HG02973 (cell line): ENCODE measurements around the gene PLAC8L1.
A peak's percentile ranks its signal among the peaks of the same experiment; 100 is the strongest.
"Not testable (repeated sequence)": the region's sequence is repeated elsewhere in the genome, so short reads cannot be mapped to it uniquely, and the experiment has no call there.

Experiments used
- ATAC-seq: cut with Tn5 transposase; IDR thresholded peaks from one replicate; pipeline ENCODE4 v1.9.1; 2021; ENCODE audit warnings: moderate library complexity; ENCODE audit not compliant: unreplicated experiment

The PLAC8L1 gene

GRCh38 chr5:146105477-146105876 is at the start of gene PLAC8L1:
PLAC8L1 (minus strand) TSS chr5:146105577; CDS start chr5:146104311, 1,266 bp downstream.
- no peak for ATAC-seq

- ATAC-seq, result no peak
Observed at GRCh38 chr5:146151970-146152369, 46.6 kb upstream of the PLAC8L1 start.

GRCh38 chr5:146137967-146138403 is 32.6 kb upstream of the PLAC8L1 start:
- ATAC-seq, result no peak

- no peak for ATAC-seq
Observed at GRCh38 chr5:146130440-146131045, 25.2 kb upstream of the PLAC8L1 start.

- ATAC-seq, result no peak
Observed at GRCh38 chr5:146126068-146126467, 20.7 kb upstream of the PLAC8L1 start.

- no peak for ATAC-seq
Observed at GRCh38 chr5:146124580-146124979, 19.2 kb upstream of the PLAC8L1 start.

- ATAC-seq, result not testable (repeated sequence)
Observed at GRCh38 chr5:146121451-146121850, 16.1 kb upstream of the PLAC8L1 start.

GRCh38 chr5:146118322-146118721 is 12.9 kb upstream of the PLAC8L1 start:
- no peak for ATAC-seq

GRCh38 chr5:146117216-146117615 is 11.8 kb upstream of the PLAC8L1 start:
- not testable (repeated sequence) for ATAC-seq

GRCh38 chr5:146116361-146116760 is 11.0 kb upstream of the PLAC8L1 start:
- ATAC-seq, result no peak

- ATAC-seq, result no peak
Observed at GRCh38 chr5:146112476-146112875, 7.1 kb upstream of the PLAC8L1 start.

- ATAC-seq, result no peak
Observed at GRCh38 chr5:146111409-146111808, 6.0 kb upstream of the PLAC8L1 start.

GRCh38 chr5:146109379-146109778 is 4.0 kb upstream of the PLAC8L1 start:
- no peak for ATAC-seq

GRCh38 chr5:146108870-146109269 is 3.5 kb upstream of the PLAC8L1 start:
- ATAC-seq, result not testable (repeated sequence)

GRCh38 chr5:146107901-146108300 is 2.5 kb upstream of the PLAC8L1 start:
- ATAC-seq, result no peak

GRCh38 chr5:146103594-146103993 is 1.8 kb downstream of the PLAC8L1 start:
- no peak for ATAC-seq

GRCh38 chr5:146101646-146102045 is 3.7 kb downstream of the PLAC8L1 start:
- ATAC-seq, result no peak

GRCh38 chr5:146098047-146098446 is 7.3 kb downstream of the PLAC8L1 start:
- ATAC-seq, result no peak

GRCh38 chr5:146091881-146092280 is 13.5 kb downstream of the PLAC8L1 start:
- no peak for ATAC-seq

GRCh38 chr5:146089287-146089686 is 16.1 kb downstream of the PLAC8L1 start:
- no peak for ATAC-seq

- ATAC-seq, result no peak
Observed at GRCh38 chr5:146088098-146088497, 17.3 kb downstream of the PLAC8L1 start.

- no peak for ATAC-seq
Observed at GRCh38 chr5:146084376-146084775, 21.0 kb downstream of the PLAC8L1 start.

GRCh38 chr5:146082798-146083197 is 22.6 kb downstream of the PLAC8L1 start:
- ATAC-seq, result peak; percentile 91
